Heart right ventricle (tissue), 16 donors: ENCODE results near the gene ALG5. TPM values are rescaled to one million over a fixed set of nuclear protein-coding genes. Genes with fewer than 3 reads are reported as not detected.

Experiments
- ATAC-seq, 8 donors: fragments of 200-7000 bp; cut with Tn5 transposase; one replicate each; pipeline ENCODE4 v1.9.1; 2020; ENCODE audit warnings: mild to moderate bottlenecking in 8 of 8, moderate library complexity in 8 of 8, moderate number of reproducible peaks in 1 of 8
- DNase-seq, 2 donors: peaks; one replicate each; pipeline ENCODE4 v3.0.0-alpha.2; 2020
- H3K27ac ChIP-seq, 10 donors: fragments of 200-600 bp; sonication (generic) in 2 of 10; one replicate each; pipeline versions ENCODE4 v1.5.0 to v1.8.0; 2020 to 2022; ENCODE audit warnings: mild to moderate bottlenecking in 3 of 10
- H3K27me3 ChIP-seq, 7 donors: fragments of 200-600 bp; one replicate each; pipeline ENCODE4 v1.8.0; 2021 to 2022; ENCODE audit warnings: mild to moderate bottlenecking in 2 of 7
- H3K36me3 ChIP-seq, 9 donors: fragments of 200-600 bp; sonication (generic) in 1 of 9; one replicate each; pipeline versions ENCODE4 v1.5.0 to v1.8.0; 2020 to 2022; ENCODE audit warnings: mild to moderate bottlenecking in 2 of 9
- H3K4me1 ChIP-seq, 9 donors: fragments of 200-600 bp; sonication (generic) in 1 of 9; one replicate each; pipeline versions ENCODE4 v1.5.0 to v1.8.0; 2020 to 2022; ENCODE audit warnings: mild to moderate bottlenecking in 4 of 9
- H3K4me3 ChIP-seq, 10 donors: fragments of 200-600 bp; sonication (generic) in 2 of 10; one replicate each; pipeline versions ENCODE4 v1.5.0 to v1.8.0; 2020 to 2022; ENCODE audit warnings: mild to moderate bottlenecking in 7 of 10, moderate library complexity in 2 of 10
- H3K9me3 ChIP-seq, 11 donors: fragments of 200-600 bp in 10 of 11; sonication (generic) in 2 of 11; one replicate each; pipeline versions ENCODE4 v1.5.0 to v1.8.0; 2013 to 2022; ENCODE audit warnings: mild to moderate bottlenecking in 2 of 11, control low read depth in 1 of 11, moderate library complexity in 1 of 11
- CTCF ChIP-seq, 9 donors: fragments of 200-600 bp; sonication (generic) in 2 of 9; IDR thresholded peaks; one replicate each; pipeline versions ENCODE4 v1.5.0 to v1.8.0; 2021 to 2022; ENCODE audit warnings: antibody characterized with exemption in 9 of 9, mild to moderate bottlenecking in 5 of 9, moderate library complexity in 1 of 9
- WGBS, 2 donors: extraction: QIAGEN DNeasy Blood & Tissue Kit; methylation state at CpG; one replicate each; pipeline ENCODE4 v1.1.7; 2013; ENCODE audit warnings: inconsistent platforms in 1 of 2; 5-methylcytosine and 5-hydroxymethylcytosine counted together
- intact Hi-C, 10 donors: fragments of 100-400 bp; cut with DNase I; formaldehyde crosslinking; loops; one replicate each; pipeline versions ENCODE4 v1.11.1 to v1.14.2; 2022
- polyA plus RNA-seq, 2 donors: library from polyadenylated mRNA; stranded (reverse); fragments of 200-250 nt; gene quantifications; one replicate each; pipeline ENCODE4 v1.2.3, GENCODE V29; 2013
- total RNA-seq, 10 donors: library from RNA; stranded (reverse); fragmentation: NEBNext Ultra II Directional in 3 of 10; extraction: Animal tissue kit (Norgen Biotek cat#: 25700) in 3 of 10; gene quantifications; one replicate each; pipeline versions ENCODE4 v1.2.1 to v1.2.4, GENCODE V29; 2021 to 2023
- donor health status: Arrhythmogenic right ventricular cardiomyopathy.
- donor health status: ischemic (EF 13 %, LVEDD 7.1; RV severe dilation, severe dysfunction).
- donor health status: healthy with polysubstance abuse.
- donor health status: DM: no; HTN: yes; CAD: no.
- donor health status: DM: no; HTN: no; CAD: no.
- donor health status: ischemic (EF 25% LVEDD 6.9; RV normal size, moderate dysfunction).
- donor health status: ischemic (EF 25% LVEDD 5.7; RV mildly dilated, moderate dysfunction).
- donor health status: healthy.
- donor health status: DM: yes; HTN: yes; CAD: no.
- donor health status: Ischemic cardiomyopathy.
- donor health status: ischemic (EF 35%, LVEDD 5.7; RV mildly dilated, moderate dysfunction).
- donor health status: nonischemic (EF 11% LVEDD 7.7; RV severe dilation, severe dysfunction).
- donor health status: DM: yes; HTN: yes; CAD: no.
- donor health status: PGD.
- donor health status: ischemic (EF 29% LVEDD 5.4; RV normal size, mild dysfunction).
- donor health status: nonischemic (EF 23%, LVEDD 6.1; RV moderate dilation, normal function).

Gene ALG5
- total and polyA plus RNA-seq, 12 donors = 7.3 to 29.6 (median 10.5) TPM

- H3K27me3 ChIP-seq = peaks cover 0 to 58% (median 0%) of the 10 kb centered on the region in 7 donors
- H3K27ac ChIP-seq = peak overlapping the region; percentile 38 to 80 (median 66)
- H3K9me3 ChIP-seq = no peaks in the 10 kb centered on the region
- no peaks in the 10 kb centered on the region for H3K36me3 ChIP-seq
- H3K4me3 ChIP-seq = peak overlapping the region; percentile 46 to 77 (median 70)
- TF ChIP-seq CTCF (IDR thresholded peaks at IDR 0.05) = no peak
- peak; percentile 40 to 80 (median 69) for ATAC-seq
- intact Hi-C loops = no loop called here
- 0 to 1% methylated on average over 43 to 51 of the region's 51 CpGs for WGBS, 2 donors
- peaks cover 0 to 27% (median 9%) of the 10 kb centered on the region in 9 donors for H3K4me1 ChIP-seq
- peak; percentile 29 to 33 for DNase-seq
These were observed 79.8 kb downstream of the ALG5 start for GRCh38 chr13:36919171-36919832.

DNA sequence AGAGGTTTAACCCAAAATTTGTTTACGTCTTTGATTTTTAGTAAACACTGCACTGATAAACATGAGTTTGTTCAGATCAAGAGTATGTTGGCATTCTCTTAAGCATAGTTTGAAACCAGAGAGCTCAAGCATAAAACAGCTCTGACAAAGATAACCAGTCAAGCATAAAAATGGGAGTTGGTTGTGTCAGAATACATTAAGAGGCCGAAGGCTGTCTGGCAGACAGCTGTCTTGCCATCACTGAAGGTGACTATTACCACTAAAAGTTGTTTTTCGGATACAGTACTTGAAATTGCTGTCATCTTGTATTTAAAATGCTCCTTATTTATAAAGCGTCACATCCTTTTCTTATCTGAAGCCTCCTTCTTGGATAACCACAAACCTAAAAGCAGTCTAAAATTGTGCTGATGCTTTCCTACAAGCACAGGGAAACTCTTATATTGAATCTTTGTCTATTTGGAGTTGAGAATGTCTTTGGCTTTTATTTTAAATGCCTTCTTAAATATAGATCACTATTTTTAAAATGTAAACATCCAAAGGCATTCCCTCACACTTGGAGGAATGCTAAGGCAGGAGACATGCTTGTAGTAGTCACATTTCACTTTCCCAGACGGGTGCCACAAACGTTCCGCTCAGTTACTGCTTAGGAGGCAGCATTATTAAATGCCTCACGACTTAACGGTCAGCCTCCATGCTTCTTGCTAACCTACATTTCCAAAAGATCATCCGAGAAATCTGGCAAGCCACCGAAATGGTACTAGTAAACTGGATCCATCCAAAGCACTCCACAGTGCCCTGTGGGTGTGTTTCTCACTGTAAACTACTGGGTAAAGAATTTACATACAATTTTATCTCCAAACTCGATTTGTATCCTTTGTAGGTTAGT is 80.7 kb downstream of the ALG5 start:
- H3K27me3 ChIP-seq = peaks cover 0 to 58% (median 0%) of the 10 kb centered on the region in 7 donors
- H3K9me3 ChIP-seq = no peaks in the 10 kb centered on the region
- ATAC-seq (peak in 3 of 8 donors; percentile 10 to 22 (median 21)), DNase-seq (no peak)
- H3K4me3 ChIP-seq = peak overlapping the region; percentile 46 to 77 (median 70)
- H3K36me3 ChIP-seq = no peaks in the 10 kb centered on the region
- H3K4me1 ChIP-seq = peaks cover 0 to 27% (median 11%) of the 10 kb centered on the region in 9 donors
- no peak for TF ChIP-seq CTCF (IDR thresholded peaks at IDR 0.05)
- intact Hi-C loops = no loop called here
- WGBS, 2 donors = 28 to 34% methylated on average over 12 of the region's 12 CpGs
- H3K27ac ChIP-seq = peak overlapping the region in 8 of 10 donors; percentile 50 to 80 (median 69)

GRCh38 chr13:36917311-36917710 is 81.8 kb downstream of the ALG5 start:
- ATAC-seq (no peak), DNase-seq (no peak)
- Histone ChIP-seq H3K36me3 (no peaks in the 10 kb centered on the region), H3K27ac (no peak overlapping the region), H3K9me3 (no peaks in the 10 kb centered on the region), H3K4me3 (no peak overlapping the region), H3K27me3 (peaks cover 0 to 54% (median 0%) of the 10 kb centered on the region in 7 donors), H3K4me1 (peaks cover 0 to 37% (median 14%) of the 10 kb centered on the region in 9 donors)
- TF ChIP-seq CTCF (IDR thresholded peaks at IDR 0.05) = no peak
- 86 to 90% methylated on average over 3 of the region's 3 CpGs for WGBS, 2 donors
- intact Hi-C loops = no loop called here

GRCh38 chr13:36915896-36916640 is 83.1 kb downstream of the ALG5 start:
- intact Hi-C loops = no loop called here
- Histone ChIP-seq H3K27ac (no peak overlapping the region), H3K9me3 (no peaks in the 10 kb centered on the region), H3K4me1 (peaks cover 0 to 40% (median 14%) of the 10 kb centered on the region in 9 donors), H3K36me3 (no peaks in the 10 kb centered on the region), H3K27me3 (peaks cover 0 to 50% (median 0%) of the 10 kb centered on the region in 7 donors), H3K4me3 (no peak overlapping the region)
- DNase-seq (no peak), ATAC-seq (no peak)
- 94 to 95% methylated on average over 6 of the region's 6 CpGs for WGBS, 2 donors
- no peak for TF ChIP-seq CTCF (IDR thresholded peaks at IDR 0.05)
